Activated T-cell treated with anti-CD3 and anti-CD28 coated beads, Interleukin-2, amount 50 U/mL, for 72 hours (primary cell): ENCODE measurements around the gene MAL. TPM values are rescaled to one million over a fixed set of nuclear protein-coding genes. Genes with fewer than 3 reads are reported as not detected.

Experiments used
- ATAC-seq, 2 donors: fragments of 150-1000 bp; cut with Tn5 transposase; replicated peaks in 1 of 2; 2 replicates each; pipeline ENCODE4 v1.10.0; 2021; ENCODE audit warnings: moderate library complexity in 2 of 2, mild to moderate bottlenecking in 1 of 2
- DNase-seq, 2 donors: peaks; one replicate each; pipeline ENCODE4 v3.0.0; 2021 to 2022; ENCODE audit warnings: mixed read lengths in 1 of 2
- H3K27ac Mint-ChIP-seq: one replicate; pipeline ENCODE4 v1.8.0; 2022; ENCODE audit warnings: mild to moderate bottlenecking, moderate library complexity, mixed read lengths
- H3K27me3 Mint-ChIP-seq: one replicate; pipeline ENCODE4 v1.8.0; 2022; ENCODE audit warnings: low read depth, mixed read lengths
- H3K36me3 Mint-ChIP-seq, 2 donors: one replicate each; pipeline ENCODE4 v1.8.0; 2022; ENCODE audit warnings: mixed read lengths in 2 of 2, mild to moderate bottlenecking in 1 of 2; ENCODE audit not compliant: insufficient read depth in 2 of 2
- H3K4me1 Mint-ChIP-seq: one replicate; pipeline ENCODE4 v1.8.0; 2022; ENCODE audit warnings: low read depth, mixed read lengths
- H3K4me3 Mint-ChIP-seq, 2 donors: one replicate each; pipeline ENCODE4 v1.8.0; 2022; ENCODE audit warnings: mild to moderate bottlenecking in 2 of 2, mixed read lengths in 2 of 2, moderate library complexity in 2 of 2
- H3K9me3 Mint-ChIP-seq, 2 donors: one replicate each; pipeline ENCODE4 v1.8.0; 2022; ENCODE audit warnings: mixed read lengths in 2 of 2
- total RNA-seq, 2 donors: library from RNA; stranded (reverse); gene quantifications; one replicate each; pipeline ENCODE4 v1.2.3, GENCODE V29; 2022

MAL gene
- total RNA-seq = 10 to 100 TPM; 92.6 to 93.8 TPM

DNA sequence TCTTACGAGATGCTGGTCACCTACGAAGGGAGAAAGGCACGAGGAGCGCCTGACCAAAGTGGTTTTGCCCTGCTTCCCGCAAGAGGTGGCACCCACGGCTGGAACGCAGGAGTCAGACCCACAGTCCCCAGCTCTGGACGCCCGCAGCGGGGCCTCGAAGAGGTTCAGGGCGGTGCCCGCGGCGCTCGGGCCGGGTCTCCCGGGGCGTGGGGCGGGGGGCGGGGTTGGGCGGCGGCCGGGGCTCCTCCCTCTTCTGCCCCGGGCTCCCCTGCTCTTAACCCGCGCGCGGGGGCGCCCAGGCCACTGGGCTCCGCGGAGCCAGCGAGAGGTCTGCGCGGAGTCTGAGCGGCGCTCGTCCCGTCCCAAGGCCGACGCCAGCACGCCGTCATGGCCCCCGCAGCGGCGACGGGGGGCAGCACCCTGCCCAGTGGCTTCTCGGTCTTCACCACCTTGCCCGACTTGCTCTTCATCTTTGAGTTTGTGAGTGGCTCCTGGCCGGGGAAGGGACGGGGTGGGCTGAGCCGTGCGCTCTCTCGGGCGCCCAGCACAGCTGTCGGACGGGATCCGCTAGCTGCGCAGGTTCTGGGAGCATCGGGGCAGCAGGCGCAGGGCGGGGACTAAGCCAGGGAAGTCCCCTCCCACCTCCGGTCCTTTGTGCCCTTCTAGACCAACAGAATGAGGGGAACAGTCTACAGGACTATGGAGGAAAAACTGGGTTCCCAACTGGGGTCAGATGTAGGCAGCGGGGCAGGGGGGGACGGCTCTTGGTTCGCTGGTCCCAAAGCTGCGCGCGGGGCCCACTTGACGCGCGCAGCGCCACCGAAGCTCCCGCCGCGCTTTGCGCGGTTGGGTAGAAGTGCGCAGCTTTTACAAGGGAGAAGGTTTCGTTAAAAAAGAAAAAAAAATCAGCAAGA lies at the start of gene MAL:
Gene MAL (plus strand): TSS at position 303 of the 914 bp plus-strand sequence. CDS start 85 bp downstream, at position 388.
- ATAC-seq (peak; percentile 64 to 68), DNase-seq (peak; percentile 74 to 76)
- Mint-ChIP-seq H3K36me3 (peaks cover 0 to 2% of the 10 kb centered on the region in 2 donors), H3K27ac (peak within 1 kb of the TSS; percentile 63), H3K4me1 (peaks cover 72% of the 10 kb centered on the region), H3K27me3 (no peaks in the 10 kb centered on the region), H3K9me3 (no peaks in the 10 kb centered on the region), H3K4me3 (peak within 1 kb of the TSS; percentile 97 to 99)

DNA sequence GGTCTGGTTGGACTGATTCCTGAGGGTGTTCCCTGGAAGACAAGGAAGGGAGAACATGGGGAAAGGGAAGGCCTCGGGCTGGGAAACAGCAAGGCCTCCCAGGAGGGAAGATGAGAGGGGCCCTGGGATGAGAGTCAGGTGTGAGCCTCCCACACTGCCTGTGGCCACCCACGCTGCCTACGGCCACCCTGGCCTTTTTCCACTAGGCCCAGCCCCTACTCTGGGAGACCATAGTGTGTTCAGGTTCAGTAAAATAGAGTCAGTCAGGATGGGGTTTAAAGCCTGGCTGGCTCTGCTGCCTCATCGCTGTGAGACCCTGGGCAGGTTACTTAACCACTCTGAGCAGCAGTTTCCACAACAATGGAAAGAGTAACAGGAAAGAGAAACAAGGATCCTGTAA lies 47.7 kb upstream of the MAL start:
- Mint-ChIP-seq H3K4me1 (no peaks in the 10 kb centered on the region), H3K9me3 (no peaks in the 10 kb centered on the region), H3K27ac (no peak overlapping the region), H3K27me3 (peaks cover 15% of the 10 kb centered on the region), H3K4me3 (no peak overlapping the region), H3K36me3 (no peaks in the 10 kb centered on the region)
- DNase-seq = no peak
- ATAC-seq = no peak

DNA sequence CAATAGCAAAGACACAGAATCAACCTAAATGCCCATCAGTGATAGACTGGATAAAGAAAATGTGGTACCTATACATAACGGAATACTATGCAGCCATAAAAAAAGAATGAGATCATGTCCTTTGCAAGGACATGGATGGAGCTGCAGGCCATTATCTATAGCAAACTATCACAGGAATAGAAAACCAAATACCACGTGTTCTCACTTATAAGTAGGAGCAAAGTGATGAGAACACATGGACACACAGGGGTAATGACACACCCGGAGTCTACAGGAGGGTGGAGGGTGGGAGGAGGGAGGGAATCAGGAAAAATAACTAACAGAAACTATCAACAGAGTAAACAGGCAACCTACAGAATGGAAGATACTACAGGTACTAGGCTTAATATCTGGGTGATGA lies 46.6 kb upstream of the MAL start:
- no peaks in the 10 kb centered on the region for H3K36me3 Mint-ChIP-seq
- H3K27ac Mint-ChIP-seq = no peak overlapping the region
- H3K4me3 Mint-ChIP-seq = no peak overlapping the region
- H3K9me3 Mint-ChIP-seq = no peaks in the 10 kb centered on the region
- H3K27me3 Mint-ChIP-seq = peaks cover 15% of the 10 kb centered on the region
- H3K4me1 Mint-ChIP-seq = no peaks in the 10 kb centered on the region
- DNase-seq (no peak), ATAC-seq (no peak)

GRCh38 chr2:94979406-94980375 lies 45.8 kb upstream of the MAL start:
- Mint-ChIP-seq H3K36me3 (no peaks in the 10 kb centered on the region), H3K4me1 (no peaks in the 10 kb centered on the region), H3K27me3 (peaks cover 15% of the 10 kb centered on the region), H3K27ac (no peak overlapping the region), H3K9me3 (no peaks in the 10 kb centered on the region), H3K4me3 (no peak overlapping the region)
- DNase-seq (no peak), ATAC-seq (no peak)

DNA sequence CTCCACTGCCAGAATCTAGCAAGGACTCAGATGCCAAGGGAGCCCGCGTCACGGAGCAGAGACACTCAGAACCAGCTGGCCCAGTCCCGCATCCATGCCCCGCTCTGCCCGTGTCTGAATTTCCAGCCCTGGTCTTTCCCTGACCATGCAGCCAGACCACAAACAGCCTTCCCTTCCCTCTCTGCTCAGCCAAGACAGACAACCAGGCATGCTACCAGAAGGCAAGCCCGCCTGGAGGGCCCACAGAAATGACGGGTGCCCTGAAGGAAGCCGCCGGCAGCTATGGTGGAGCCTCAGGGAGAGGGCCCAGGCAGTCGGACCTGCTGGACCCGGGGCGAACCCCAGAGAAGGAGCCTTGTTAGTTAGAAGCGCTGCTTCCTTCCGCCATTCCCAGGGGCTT lies 45.1 kb upstream of the MAL start:
- no peak overlapping the region for H3K4me3 Mint-ChIP-seq
- H3K9me3 Mint-ChIP-seq = no peaks in the 10 kb centered on the region
- no peak overlapping the region for H3K27ac Mint-ChIP-seq
- H3K27me3 Mint-ChIP-seq = peaks cover 13% of the 10 kb centered on the region
- ATAC-seq (no peak), DNase-seq (no peak)
- no peaks in the 10 kb centered on the region for H3K36me3 Mint-ChIP-seq
- H3K4me1 Mint-ChIP-seq = no peaks in the 10 kb centered on the region

DNA sequence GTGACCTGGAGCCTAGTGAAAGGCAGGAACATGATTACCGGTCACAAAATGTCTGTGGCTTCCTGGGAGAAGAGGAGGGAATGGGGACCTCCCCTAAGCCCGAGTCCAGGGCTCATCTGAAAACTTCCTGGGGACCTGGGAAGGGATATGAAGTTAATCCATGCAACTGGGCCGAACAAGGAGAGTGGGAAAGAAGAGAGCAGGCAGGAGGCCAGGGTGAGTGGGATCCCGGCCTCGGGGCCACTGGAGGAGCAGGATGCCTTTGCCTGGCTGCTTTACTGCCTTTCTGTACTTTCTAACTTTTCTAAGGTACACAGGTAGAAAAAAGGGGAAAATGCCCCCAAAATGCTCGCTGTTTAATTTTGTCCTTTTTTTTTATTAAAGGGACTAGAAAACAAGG lies 43.4 kb upstream of the MAL start:
- no peaks in the 10 kb centered on the region for H3K36me3 Mint-ChIP-seq
- peaks cover 20% of the 10 kb centered on the region for H3K27me3 Mint-ChIP-seq
- no peaks in the 10 kb centered on the region for H3K4me1 Mint-ChIP-seq
- ATAC-seq (no peak), DNase-seq (no peak)
- no peak overlapping the region for H3K4me3 Mint-ChIP-seq
- H3K9me3 Mint-ChIP-seq = no peaks in the 10 kb centered on the region
- no peak overlapping the region for H3K27ac Mint-ChIP-seq

GRCh38 chr2:94982675-94983074 lies 42.8 kb upstream of the MAL start:
- Mint-ChIP-seq H3K4me3 (no peak overlapping the region), H3K4me1 (no peaks in the 10 kb centered on the region), H3K9me3 (no peaks in the 10 kb centered on the region), H3K36me3 (no peaks in the 10 kb centered on the region), H3K27ac (no peak overlapping the region), H3K27me3 (peaks cover 20% of the 10 kb centered on the region)
- DNase-seq = no peak
- no peak for ATAC-seq

GRCh38 chr2:94984964-94985575 lies 40.4 kb upstream of the MAL start:
- H3K27ac Mint-ChIP-seq = no peak overlapping the region
- DNase-seq (no peak), ATAC-seq (no peak)
- H3K4me1 Mint-ChIP-seq = no peaks in the 10 kb centered on the region
- peaks cover 13% of the 10 kb centered on the region for H3K27me3 Mint-ChIP-seq
- no peaks in the 10 kb centered on the region for H3K36me3 Mint-ChIP-seq
- no peak overlapping the region for H3K4me3 Mint-ChIP-seq
- no peaks in the 10 kb centered on the region for H3K9me3 Mint-ChIP-seq

GRCh38 chr2:94985636-94986035 lies 39.9 kb upstream of the MAL start:
- Mint-ChIP-seq H3K27ac (no peak overlapping the region), H3K27me3 (peaks cover 13% of the 10 kb centered on the region), H3K4me3 (no peak overlapping the region), H3K36me3 (no peaks in the 10 kb centered on the region), H3K9me3 (no peaks in the 10 kb centered on the region), H3K4me1 (no peaks in the 10 kb centered on the region)
- DNase-seq (no peak), ATAC-seq (no peak)

DNA sequence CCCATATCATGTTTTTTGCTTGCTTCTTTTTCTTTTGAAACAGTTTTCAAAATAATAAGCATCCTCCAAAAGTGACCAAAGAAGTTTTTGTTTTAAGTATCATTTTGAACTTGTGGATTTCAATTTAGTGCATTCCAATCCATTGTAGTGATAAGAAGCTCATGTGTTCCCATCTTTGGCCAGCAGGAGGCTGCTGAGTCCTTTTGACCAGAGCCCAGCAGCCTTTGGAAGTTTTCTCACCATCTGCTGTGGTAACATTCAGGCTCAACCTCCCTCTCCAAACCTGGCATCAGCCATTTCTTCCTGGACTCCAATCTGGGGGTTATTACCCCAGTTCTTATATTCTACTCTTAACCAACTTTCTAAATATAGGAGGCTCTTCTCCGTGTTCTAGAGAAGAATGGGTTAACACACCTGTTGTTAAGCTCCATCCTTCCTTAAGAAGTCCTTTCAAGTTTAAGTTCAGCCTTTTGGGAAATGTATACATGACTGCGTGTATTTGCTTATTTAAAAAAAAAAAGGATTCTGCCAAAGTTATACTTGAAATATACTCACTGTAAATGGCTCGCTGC lies 39.0 kb upstream of the MAL start:
- Mint-ChIP-seq H3K27ac (no peak overlapping the region), H3K36me3 (no peaks in the 10 kb centered on the region), H3K9me3 (no peaks in the 10 kb centered on the region), H3K4me3 (no peak overlapping the region), H3K4me1 (no peaks in the 10 kb centered on the region), H3K27me3 (peaks cover 13% of the 10 kb centered on the region)
- DNase-seq (peak; percentile 34 to 57), ATAC-seq (peak; percentile 47 to 57)

DNA sequence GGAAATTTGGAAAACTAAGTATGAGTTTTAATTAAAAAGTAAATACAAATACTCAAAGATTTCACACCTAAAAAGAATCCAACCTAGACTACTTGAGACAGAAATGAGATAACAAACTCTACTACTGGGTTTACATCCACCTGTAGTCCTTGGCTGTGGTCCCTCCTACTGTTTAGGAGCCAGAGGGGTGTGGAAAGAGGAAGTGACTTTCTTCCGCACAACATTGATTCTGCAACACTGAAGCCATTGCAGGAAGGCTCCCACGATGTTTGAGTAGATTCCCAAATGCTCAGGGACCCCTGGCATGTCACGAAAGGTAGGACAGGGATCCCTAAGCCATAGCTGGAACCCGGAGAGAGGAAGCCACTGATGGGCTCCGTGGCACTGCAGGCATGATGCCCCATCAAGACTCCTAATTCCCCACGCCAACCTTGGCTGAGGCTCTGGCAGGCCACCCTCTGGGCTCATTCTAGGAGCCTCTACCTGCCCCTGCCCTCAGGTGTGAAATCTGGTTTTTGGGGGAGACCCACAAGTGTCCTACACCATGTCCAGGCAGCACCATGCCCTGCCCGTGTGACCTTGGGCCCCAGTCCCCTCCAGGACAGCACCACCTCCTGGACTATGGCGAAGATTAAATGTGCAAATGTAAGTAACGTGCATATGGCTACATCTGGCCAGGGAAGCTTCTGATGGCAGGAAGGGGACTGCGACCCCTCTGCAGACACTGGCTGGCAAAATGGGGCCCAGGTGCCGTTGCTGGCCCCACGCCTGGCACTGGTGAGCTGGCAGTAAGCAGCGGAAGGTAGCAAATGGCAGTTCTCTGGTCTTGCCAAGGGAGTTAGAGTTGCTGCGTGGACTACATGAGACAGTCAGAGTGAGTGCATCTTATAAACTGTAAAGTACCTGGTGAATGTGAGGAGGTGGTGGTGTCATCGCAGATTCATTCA lies 38.2 kb upstream of the MAL start:
- ATAC-seq = no peak
- Mint-ChIP-seq H3K4me1 (no peaks in the 10 kb centered on the region), H3K27me3 (peaks cover 13% of the 10 kb centered on the region), H3K27ac (no peak overlapping the region), H3K9me3 (no peaks in the 10 kb centered on the region), H3K36me3 (no peaks in the 10 kb centered on the region), H3K4me3 (no peak overlapping the region)
- no peak for DNase-seq

- peaks cover 6% of the 10 kb centered on the region for H3K27me3 Mint-ChIP-seq
- no peak for DNase-seq
- no peaks in the 10 kb centered on the region for H3K9me3 Mint-ChIP-seq
- H3K27ac Mint-ChIP-seq = no peak overlapping the region
- no peaks in the 10 kb centered on the region for H3K4me1 Mint-ChIP-seq
- no peaks in the 10 kb centered on the region for H3K36me3 Mint-ChIP-seq
- no peak for ATAC-seq
- H3K4me3 Mint-ChIP-seq = no peak overlapping the region
Measured at GRCh38 chr2:94990956-94991355, 34.6 kb upstream of the MAL start.
